Measurements from ENCODE around the gene MVK.

DNA sequence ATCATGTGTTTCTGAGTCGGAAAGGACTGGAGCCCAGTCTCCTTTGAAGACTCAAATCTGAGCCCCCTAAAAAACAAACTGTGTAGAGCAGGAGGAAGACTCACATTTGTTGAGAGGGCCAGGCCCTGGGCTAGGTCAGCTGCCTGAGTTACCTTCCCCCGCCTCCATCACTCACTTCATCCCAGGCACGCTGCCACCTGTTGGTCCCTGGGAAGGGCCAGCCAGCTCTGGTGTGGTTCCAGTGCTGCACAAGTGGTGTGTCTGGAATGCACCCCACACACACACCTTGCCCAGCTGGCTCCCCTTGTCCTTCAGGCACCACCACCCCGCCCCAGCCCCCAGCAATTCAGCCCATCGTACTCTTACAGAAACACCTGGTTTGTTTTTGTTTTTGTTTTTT, 9.0 kb downstream of the MVK start:
- TF ChIP-seq POLR2AphosphoS5 (IDR thresholded peaks at IDR 0.05) (no peak), CTCF (IDR thresholded peaks at IDR 0.05) (no peak), POLR2A (IDR thresholded peaks at IDR 0.05) (no peak)
